ENCODE results near the gene RIPOR3.
"Not testable (repeated sequence)": the region's sequence is repeated elsewhere in the genome, so short reads cannot be mapped to it uniquely, and the experiment has no call there.

Gene RIPOR3

DNA sequence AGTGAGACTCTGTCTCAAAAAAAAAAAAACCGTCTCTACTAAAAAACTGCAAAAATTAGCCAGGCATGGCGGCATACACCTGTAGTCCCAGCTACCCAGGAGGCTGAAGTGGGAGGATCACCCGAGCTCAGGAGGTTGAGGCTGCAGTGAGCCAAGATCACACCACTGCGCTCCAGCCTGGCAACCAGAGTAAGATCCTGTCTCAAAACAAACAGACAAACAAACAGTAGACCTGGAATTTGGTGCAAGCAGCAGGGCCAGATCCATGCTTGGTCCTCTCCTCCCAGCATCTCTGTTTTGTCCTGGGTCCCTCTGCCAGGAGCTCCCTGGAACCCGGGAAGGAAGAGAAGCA is 11.6 kb downstream of the RIPOR3 start:
- no peak for DNase-seq (ENCODE audit: low read depth)

DNA sequence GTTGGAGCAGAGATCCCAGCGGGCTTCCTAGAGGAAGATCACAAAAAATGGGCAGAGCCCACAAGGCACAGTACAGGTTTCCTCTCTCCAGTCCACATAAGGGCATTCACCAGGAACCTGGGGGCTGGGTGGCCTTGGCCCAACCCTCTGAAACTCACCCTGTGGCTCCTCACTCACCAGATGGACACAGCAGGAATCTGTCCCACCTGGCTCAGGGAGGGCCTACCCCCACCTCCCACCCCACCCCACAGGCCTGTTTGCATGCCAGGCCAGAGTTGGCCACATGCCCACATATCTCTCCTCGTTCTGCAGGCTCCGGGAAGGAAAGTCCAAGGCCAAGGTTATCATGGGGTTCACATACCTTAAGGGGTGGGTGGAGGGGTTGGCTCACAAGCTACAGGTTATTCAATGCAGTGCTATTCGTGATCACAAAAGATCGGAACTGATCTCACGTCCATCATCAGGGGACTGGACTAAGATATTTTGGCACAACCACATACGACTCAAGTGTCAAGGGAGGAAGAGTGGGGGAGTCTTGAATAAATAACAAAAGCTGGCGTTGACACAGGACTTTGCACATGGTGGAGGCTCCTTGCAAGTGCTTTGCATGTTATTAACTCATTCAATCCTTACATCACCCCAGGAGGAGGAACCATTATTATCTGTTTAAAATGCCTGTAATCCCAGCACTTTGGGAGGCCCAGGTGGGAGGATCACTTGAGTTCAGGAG is 13.0 kb downstream of the RIPOR3 start:
- DNase-seq (ENCODE audit: low read depth), result no peak

DNA sequence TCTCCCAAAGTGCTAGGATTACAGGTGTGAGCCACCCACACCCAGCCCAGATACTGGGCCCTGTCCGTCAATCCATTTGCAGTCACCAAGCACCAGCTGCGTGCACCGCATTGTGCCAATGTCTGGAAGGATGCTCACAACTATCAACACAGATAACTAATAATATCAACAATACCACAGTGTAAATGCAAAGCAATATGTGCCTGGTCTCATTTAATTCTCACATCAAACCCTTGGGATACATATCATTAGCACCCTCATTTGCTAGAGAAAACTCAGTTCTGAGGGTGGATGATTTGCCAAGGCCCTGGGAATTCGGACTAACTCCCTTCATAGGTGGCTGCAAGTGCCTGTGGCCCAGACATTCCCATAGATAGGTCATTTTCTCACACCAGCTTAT is 14.5 kb downstream of the RIPOR3 start:
- no peak for DNase-seq (ENCODE audit: low read depth)

DNA sequence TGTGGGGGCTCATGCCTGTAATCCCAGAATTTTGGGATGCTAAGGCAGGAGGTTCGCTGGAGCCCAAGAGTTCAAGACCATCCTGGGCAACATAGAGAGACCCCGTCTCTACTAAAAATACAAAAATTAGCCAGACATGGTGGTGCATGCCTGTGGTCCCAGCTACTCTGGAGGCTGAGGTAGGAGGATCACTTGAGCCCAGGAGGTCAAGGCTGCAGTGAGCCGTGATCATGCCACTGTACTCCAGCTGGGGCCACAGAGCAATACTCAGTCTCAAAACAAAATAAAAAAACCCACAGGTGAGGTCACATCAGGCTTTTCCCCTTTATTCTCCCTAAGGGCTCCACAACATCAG is 15.0 kb downstream of the RIPOR3 start:
- DNase-seq (ENCODE audit: low read depth), result not testable (repeated sequence)

DNA sequence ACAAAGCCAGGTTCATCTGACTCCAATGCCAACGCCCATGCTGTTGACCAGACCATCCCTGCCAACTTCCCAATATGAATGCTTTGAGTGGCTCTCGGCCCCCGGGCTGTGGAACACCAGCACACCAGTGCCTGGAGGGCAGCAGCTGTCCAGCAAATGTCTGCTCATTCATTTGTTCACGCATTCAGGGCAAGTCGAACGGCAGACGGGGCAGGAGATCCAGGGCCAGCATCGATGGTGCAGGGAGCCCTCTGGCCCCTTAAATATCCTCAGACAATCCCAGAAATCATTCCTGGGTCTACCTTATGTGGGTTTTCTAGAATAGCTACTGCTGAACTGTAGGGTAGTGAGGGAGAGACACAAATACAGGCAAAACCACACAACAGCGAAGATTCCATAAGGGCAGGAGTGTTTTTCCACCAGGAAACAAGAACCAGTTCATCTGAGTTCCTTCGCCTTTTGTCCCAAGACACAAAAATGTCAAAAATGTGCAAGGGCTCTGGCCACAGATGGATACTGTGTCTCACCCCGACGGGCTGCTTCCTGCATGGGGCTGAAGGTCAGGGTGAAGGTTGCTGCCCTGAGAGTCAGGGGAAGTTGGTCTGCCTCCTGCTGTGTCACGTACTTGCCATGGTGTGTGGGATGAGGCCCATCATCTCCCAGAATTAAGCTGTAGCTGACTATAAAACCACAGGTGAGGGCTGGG is 15.5 kb downstream of the RIPOR3 start:
- DNase-seq (ENCODE audit: low read depth), result no peak

DNA sequence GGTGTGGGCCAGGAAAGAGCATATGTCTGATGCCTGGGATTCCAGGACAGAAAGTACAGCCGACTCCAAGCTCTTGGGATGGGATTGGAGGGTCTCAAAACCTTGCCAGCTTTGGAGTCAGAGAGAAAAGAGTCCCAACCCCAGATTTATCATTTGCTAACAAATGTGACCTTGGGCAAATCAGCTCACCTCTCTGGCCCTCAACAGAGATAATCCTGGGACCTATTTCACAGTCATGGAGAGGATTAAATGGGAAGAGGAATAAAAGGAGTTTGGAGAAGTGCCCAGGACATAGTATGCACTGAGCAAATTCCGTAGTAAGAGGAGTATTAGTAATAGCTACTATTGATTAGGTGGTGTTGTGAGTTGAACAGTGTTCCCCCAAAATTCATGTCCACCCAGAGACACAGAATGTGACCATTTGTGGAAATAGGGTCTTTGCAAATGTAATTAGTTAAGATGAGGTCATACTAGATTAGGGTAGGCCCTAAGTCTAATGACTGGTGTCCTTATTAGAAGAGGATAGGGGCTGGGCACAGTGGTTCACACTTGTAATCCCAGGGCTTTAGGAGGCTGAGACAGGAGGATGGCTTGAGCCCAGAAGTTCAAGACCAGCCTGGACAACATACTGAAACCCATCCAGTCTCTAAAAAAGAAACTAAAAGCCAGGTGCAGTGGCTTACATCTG is 17.1 kb downstream of the RIPOR3 start:
- DNase-seq (ENCODE audit: low read depth), result no peak

DNA sequence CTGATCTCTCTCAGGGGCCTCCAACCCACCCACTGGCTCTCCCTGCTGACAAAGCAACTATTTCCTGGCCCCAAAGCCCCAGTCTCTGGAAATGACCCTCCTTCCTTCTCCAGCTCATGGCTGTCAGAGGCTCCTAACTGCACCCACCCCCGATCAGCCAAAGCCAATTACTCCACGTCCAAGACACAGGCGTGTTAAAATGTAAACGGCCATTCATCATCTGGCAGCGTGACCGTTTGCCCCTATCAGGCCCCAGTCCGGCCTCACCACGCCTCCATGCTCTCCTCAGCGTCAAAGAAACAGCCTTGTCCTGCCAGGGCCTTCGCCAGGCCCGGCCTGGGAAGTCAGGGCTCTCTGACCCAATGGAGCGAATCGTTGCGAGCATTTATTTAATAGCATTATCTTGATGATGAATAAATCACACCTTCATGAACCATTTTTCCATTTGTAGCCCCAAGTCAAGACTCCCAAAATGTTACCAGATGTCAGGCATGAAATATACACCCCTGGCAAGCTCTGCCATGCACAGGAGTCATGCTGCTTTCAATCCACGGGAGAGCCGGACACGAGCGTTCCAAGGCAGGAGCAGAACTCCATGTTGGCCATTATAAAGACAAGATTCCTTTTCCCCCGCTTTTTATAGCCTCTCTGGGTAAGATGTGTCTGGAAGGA is 17.7 kb downstream of the RIPOR3 start:
- DNase-seq (ENCODE audit: low read depth), result no peak

DNA sequence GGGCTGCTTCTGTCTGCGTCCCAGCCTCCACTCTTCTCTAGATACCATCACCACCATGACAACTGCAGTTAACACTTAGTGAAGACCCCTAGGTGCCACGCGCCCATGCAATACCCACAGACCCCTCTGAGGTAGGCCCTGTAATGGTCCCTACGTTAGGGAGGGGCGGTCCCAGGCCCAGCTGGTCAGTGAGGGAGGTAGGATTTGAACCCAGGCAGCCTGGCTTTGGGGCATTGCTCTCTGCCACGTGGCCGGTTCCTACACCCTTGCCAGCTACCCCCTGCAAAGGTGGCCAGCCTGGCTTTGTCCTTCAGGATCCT is 18.2 kb downstream of the RIPOR3 start:
- DNase-seq (ENCODE audit: low read depth), result no peak

DNA sequence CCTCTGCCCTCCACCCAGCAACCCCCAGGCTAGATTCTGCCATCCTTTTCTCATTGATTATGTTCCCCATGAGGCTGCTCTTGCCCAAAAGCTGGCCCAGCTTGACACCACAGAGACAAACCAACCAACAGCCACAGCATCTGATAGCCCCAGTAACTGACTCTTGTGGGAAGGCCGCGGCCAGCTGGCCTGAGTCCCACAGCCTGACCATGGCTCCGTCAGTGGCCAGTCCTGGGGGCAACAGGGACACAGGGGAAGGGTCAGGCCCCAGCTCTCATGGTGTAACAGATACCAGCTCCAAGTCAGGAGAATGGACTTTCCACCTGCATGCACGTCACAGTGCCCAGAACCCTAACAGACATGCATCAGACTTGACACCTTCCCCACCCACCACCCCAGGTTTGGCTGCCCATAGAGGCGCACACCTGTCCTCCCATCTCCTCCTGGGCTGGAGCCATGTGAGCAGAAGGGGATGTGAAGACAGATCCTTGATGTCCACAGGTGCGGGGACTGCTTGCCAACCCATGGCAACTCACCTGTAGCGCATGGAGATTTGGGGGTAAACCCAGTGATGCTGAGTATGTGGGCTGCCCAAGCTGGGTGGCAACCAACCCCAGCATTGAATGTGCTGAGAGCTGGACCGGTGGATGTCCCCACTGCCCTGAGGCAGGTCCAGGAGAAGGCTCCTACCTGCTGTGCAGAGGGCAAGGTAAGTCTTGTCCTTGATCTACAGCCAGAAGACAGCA is 18.8 kb downstream of the RIPOR3 start:
- DNase-seq (ENCODE audit: low read depth), result no peak

DNA sequence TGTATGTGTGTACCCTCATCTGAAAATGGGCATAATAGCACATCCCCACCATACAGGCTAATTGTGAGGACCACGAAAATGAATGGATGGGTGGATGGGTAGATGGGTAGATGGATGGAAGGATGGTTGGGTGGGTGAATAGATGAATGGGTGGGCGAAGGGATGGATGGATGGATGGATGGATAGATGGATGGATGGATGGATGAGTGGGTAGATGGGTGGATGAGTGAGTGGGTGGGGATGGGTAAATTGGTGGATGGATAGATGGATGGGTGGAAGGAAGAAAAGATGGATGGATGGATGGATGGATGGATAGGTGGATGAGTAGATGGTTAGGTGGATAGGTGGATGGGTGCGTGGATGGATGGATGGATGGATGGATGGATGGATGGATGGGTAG is 19.7 kb downstream of the RIPOR3 start:
- no peak for DNase-seq (ENCODE audit: low read depth)

DNA sequence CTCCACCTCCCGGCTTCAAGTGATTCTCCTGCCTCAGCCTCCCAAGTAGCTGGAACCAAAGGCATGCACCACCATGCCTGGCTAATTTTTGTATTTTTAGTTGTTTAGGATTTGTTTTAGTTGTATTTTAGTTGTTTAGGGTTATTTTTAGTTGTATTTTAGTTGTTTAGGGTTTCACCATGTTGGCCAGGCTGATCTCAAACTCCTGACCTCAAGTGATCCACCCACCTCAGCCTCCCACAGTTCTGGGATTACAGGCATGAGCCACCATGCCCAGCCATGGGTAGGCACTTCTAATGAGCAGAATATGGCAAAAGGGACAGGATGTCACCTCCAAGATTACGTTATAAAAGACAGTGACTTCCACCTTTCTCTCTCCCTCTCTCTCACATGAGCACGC is 20.3 kb downstream of the RIPOR3 start:
- DNase-seq (ENCODE audit: low read depth), result not testable (repeated sequence)

DNA sequence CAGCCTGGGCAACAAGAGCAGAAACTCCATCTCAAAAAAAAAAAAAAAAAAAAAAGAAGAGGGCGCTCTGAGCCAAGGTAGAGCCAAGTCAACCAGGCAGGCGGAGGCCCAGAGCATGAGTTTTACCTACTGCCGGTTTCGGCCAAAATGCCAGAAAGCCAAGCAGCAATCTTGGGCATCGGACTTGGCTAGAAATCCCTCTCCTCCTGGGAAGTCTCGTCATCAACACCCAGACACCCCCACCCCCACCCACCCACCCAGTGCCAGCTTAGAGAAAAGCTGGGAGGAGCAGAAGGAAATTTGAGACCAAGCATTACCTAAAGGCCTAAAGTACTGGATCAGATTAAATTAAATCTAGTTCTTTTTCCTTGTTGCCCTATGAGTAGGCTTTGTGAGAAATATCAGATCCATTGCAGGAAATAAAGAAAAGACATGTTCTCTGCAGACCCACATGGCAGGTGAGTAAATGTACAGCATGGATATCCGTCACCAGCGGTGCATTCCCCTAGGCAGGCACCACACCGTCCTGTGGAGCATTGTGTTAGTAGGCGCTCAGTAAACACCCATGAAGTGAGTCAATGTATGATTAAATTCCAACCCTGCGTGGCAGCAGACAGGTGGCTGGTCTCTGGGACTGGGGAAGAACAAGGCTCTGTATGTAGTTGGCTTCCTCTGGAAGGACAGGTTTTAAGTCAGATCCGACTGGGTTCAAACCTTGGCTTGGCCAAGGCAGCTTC is 21.0 kb downstream of the RIPOR3 start:
- DNase-seq (ENCODE audit: low read depth), result no peak

DNA sequence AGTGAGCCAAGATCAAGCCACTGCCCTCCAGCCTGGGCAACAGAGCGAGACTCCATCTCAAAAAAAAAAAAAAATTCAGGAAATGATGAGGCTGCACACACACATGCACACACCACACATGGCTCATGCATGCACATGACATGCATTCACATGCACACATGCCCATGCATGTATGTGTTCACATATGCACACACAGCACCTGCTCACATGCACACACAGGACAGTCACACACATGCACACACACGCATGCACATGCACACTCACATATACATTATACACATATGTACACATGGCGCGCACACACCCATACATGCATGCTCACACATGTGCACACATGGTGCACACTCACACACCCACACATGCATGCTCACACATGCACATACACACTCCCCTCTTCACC is 22.5 kb downstream of the RIPOR3 start:
- no peak for DNase-seq (ENCODE audit: low read depth)

DNA sequence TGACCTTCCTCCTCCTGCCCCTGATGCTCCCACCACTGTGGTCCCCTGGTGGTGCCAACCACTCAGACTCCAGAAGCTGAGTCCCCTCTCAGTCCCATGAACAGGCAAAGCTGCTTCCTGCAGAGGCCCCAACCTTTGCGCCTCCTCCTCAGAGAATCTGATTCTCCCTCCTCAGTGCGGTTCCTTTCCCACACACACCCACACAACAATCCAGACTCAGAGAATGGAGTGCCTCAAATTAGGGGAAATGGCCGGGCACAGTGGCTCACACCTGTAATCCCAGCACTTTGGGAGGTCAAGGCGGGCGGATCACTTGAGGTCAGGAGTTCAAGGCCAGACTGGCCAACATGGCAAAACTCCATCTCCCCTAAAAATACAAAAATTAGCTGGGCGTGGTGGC is 23.0 kb downstream of the RIPOR3 start:
- no peak for DNase-seq (ENCODE audit: low read depth)

DNA sequence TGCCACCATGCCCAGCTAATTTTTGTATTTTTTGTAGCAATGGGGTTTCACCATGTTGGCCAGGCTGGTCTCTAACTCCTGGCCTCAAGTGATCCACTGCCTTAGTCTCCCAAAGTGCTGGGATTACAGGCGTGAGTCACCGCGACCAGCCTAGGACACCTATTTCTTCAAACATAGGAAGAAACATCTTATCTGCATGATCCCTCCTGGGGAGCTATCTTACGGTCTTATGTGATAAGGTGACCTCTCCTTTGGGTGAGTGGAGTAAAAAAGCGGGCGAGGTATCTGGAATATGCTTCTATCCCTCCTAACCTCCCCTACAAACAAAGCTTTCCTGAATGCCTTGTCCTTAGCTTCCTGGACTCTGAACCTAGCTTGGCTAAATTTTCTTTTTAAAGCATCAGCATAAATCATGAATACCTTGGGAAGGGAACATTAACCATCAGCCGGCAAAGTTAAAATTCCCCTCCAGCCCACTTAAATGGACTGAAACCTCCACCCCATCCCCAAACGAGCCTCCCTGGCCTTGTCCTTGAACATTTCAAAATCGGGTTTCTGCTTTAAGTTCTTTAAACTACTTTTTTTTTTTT is 24.5 kb downstream of the RIPOR3 start:
- DNase-seq (ENCODE audit: low read depth), result no peak

DNA sequence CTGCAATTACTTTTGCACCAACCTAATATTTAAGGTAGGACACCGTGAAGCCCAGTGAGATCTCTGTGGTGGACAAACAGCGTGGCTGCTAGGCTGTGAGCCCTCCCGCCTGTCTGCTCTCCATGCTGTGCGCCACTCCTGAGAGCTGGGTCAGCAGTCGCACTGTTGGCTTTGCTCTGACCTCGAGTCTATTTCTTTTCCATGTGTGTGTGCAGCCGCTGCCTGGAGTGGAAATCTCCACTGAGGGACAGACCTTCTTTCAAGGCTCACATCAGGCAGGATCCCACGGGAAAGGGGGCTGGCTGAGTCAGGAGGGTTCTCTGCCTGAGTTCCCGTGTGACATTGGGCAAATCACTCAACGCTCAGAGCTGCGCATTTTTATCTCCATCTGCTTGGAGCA is 27.1 kb downstream of the RIPOR3 start:
- DNase-seq (ENCODE audit: low read depth), result no peak

DNA sequence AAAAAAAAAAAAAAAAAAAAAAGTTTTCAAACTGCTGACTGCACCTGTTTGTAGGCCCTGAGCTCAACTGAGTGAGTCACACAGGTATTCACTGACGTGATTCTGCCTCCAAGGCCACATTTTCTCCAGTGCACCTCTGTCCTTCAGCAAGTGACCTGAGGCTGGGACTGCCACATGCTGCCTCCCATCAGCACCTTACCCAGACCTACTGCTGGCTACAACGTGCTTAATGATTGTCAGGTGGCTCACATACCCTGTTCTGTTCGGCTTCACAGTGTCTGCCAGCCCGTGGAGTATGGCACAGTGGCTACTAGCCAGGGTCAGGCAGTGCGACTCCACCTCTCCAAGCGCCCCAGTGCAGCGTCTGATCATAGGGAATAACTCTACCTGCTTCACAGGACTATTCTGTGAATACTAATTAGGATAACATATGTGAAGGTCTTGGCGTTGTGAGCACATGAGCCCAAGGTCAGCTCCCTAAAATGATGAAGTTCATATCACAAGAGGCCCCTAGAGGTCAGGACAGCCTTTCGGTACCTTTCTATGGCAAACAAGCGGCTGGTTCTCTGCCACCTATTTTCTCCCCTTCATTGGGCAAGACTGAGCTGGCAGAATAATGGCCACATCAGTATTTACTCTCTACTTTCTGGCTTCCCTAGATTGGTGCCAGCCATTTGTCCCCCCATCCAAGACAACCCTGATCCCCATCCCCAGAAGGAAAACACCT is 28.1 kb downstream of the RIPOR3 start:
- DNase-seq (ENCODE audit: low read depth), result no peak

DNA sequence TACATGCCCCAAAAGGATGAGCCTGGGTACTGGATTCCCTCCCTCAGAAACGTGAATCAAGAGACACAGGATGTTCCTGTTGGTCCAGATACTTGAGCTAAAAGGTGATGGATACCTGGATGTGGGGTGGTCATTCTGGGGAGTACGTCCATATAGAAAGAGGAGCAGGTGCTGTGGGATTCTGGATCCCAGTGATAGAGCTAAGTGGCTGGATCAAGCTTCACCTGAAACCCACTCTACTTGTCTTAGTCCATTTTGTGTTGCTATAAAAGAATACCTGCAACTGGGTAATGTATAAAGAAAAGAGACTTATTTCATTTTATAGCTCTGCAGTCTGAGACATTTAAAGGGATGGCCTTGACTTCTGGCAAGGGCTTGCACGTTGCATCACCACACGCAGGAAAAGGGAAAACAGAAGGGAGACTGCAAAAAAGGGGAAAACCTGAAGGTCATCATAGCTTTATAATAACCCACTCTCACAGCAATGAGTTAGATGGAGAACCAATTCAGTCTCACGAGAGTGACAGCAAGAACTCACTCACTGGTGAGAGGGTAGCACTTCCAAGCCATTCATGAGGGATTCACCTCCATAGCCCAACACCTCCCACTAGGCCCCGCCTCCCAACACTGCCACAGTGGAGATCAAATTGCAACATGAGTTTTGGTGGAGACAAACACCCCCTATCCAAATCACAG is 31.2 kb downstream of the RIPOR3 start:
- DNase-seq (ENCODE audit: low read depth), result no peak

DNA sequence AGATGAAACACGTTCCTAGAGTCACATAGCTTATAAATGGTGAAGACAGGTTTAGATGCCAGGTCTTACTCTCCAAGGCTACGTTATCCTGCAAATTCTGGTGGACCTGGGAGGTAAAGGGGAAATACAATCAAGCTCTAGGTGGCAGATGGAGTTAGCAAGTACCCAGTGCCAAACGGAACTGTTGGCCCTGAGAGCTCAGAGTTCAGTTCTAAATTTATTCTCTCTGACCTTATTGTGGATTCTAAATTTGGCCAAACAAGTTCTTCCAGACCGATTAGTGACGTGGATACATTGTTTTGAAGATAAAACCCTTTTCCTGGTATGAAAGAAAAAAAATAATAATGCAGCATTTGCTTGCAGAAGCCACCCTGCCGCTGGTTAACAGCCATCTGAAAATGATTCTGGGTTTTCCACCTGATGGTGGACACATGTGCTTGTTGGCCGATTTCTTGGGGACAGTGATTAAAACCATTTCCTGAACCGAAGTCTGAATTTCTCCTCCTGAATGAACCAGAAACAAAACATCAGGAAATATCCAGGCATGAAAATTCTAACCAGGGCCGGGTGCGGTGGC is 32.5 kb downstream of the RIPOR3 start:
- DNase-seq (ENCODE audit: low read depth), result no peak

All from activated T-helper 1 cell treated with Interleukin-2 at 50 U/mL for 16 hours (primary cell).